ENCODE results near the gene PLA2G2C.

Gene PLA2G2C

DNA sequence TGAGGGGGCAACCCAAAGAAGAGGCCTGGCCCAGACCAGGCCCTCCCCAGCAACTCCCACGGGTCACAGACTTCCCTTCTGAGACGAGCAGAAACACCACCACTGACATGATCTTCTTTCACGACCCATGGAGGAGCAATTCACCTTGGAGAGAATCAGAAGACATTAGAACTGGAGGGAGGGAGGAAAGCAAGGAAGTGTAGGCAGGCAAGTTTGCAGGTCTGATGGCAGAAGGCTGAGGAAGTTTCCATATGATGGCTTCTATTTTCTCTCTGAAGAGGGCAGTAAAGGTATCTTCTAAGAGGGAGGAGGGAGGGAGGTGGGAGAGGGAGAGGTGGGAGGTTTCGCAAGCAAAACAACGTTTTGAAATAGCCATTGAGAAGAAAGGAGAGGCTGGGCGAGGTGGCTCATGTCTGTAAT, 1.8 kb downstream of the PLA2G2C start:
- no peak for DNase-seq (ENCODE audit: low read depth in 2 of 2)

DNA sequence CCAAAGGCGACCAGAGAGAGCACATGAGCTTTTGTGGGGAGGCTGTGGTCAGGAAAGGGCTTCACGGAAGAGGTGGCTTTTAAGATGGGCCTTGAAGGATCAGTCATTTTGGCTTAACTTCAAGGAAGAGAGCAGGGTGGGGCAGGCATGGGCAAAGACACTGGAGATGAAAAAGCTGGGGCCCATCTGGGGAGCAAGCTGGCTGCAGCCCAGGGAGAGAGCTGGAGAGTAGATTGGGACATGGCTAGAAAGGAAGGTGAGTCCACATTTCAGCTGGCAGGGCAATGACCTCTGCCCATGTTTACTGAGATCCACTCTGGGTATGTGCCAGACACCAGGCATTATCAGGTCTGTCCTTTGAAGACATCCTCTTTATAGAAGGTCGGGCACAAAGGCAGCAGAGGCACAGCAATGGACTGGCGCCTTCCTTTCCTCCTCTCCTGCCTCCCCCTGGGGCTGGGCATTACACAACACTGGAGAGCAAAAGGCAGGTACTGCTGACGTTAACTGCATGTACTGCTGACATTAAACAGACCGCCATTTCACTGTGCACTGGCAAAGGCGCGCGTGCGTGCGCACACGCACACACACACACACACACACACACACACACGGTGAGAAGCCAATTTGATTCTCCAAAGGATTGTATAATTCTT, 2.6 kb downstream of the PLA2G2C start:
- DNase-seq (ENCODE audit: low read depth in 2 of 2): no peak

DNA sequence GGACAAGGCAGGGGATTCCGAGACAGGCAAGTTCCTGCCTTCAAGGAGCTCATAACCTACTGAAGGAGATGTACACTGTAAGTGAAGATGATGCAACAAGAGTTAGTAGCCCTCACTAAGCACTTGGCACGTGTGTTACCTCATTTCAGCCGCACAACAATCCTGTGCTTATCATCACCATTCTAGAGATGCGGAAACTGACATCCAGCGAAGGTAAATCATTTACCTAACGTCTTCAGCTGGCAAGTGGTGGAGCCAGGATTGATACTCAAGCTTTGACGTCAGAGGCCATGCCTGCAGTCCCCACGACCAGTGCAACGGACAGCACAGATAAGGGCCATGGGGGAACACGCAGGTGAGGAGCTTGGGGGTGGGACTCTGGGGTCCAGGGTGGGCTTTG, 3.3 kb downstream of the PLA2G2C start:
- no peak for DNase-seq (ENCODE audit: low read depth in 2 of 2)

DNA sequence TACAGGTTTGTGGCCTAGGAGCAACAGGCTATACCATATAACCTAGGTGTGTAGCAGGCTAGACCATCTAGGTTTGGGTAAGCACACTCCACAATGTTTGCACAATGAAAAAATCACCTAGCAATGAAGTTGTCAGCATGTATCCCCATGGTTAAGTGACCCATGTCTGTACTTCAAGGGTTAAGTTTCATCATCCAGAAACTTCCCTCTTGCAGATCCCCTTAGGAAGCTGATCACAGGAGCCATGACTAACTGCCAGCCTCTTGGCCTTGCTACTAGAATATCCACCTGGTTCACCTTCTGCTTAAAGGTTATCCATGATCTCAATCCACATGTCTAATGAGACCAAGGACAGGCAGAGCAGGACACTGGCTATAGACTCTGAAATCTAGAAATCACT, 3.9 kb downstream of the PLA2G2C start:
- no peak for DNase-seq (ENCODE audit: low read depth in 2 of 2)

DNA sequence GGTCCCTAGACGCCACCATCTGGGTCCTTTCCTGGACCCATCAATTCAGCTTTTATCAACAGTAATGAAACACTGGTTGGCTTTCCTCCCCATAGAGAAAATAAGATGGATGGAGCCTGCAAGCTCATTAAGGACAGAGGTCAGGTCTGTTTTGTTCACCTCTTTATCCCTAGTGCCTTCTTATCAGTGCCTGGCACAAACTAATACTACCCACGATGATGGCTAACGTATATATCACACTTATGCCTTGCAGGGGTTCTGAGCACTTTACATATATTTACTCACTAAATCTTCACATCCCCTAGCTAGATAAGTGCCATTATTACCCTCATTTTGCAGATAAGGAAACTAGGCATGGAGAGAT, 5.5 kb downstream of the PLA2G2C start:
- DNase-seq (ENCODE audit: low read depth in 2 of 2): no peak

DNA sequence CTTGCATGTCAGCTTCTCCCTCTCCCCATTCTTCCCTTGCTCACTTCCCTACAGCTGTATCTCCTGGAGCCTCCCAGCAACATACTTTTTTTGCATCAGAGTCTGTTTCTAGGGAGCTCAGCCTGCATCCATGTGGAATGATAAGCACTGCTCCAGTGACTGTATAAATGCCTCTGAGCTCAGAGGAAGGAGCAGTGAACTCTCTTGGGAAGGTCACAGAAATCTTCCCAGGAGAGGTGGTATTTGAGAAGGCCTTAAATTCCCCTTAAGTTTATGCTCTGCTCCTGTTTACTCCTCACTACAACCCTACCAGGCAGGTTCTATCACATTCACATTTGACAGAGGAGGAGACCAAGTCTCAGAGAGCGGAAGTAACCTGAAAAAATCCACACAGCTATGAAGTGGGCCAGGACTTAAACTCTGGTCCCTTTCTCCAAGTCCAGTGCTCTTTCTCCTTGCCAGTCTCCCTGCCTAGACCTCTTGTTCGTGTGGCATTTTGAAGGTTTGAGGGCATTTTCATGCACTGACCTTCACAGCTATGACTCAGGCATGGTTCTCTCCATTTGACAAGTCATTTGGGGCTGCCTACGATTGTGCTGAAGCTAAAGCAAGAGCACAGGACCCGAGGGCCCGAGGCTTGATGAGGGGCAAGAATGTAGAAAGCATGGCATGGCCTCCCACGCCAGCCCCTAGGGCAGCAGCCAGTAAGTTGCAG, 6.0 kb downstream of the PLA2G2C start:
- DNase-seq (ENCODE audit: low read depth in 2 of 2): no peak

DNA sequence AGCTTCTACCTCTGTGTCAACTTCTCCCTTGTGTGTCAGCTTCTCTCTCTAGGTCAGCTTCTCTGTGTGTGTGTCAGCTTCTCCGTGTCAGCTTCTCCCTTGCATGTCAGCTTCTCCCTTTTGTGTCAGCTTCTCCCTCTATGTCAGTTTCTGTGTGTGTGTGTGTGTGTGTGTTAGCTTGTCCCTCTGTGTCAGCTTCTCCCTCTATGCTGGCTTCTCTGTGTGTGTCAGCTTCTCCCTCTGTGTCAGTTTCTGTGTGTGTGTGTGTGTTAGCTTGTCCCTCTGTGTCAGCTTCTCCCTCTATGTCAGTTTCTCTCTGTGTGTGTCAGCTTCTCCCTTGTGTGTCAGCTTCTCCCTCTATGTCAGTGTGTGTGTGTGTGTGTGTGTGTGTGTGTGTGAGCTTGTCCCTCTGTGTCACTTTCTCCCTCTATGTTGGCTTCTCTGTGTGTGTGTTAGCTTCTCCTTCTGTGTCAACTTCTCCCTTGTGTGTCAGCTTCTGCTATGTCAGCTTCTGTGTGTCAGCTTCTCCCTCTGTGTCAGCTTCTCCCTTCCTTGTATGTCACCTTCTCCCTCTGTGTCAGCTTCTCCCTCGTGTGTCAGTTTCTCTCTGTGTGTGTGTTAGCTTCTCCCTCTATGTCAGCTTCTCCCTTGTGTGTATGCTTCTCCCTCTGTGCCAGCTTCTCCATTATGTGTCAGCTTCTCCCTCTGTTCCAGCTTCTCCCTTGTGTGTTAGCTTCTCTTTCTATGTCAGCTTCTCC, 6.8 kb downstream of the PLA2G2C start:
- no peak for DNase-seq (ENCODE audit: low read depth in 2 of 2)

DNA sequence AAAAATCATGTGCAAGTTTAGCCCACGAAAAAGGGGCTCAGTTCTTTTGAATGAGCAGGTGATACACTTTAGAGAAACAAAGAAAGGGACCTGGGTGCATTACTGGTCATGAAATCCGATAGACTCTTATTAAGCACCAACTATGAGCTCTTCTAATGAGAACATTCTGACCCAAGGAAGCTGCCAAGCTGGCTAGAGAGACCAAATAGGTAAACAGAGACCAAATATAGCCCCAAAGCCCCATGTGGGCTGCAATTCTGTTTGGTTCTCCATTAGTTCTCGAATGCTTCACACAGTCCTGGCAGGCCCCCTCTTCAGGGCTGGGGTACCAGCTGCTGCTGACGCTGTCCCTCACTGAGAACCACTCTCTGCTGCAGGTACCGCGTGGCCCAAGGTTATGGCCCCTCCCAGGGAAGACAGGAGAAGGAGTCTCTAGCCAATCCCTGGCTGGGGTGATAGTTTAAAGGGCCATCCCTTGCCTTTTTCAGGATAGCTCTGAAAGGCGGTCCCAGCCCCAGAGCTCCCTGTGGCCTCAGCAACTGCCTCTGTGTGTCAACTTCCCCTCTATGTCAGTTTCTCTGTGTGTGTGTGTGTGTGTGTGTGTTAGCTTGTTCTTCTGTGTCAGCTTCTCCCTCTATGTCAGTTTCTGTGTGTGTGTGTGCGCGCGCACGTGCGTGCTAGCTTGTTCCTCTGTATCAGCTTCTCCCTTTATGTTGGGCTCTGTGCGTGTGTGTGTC, 7.5 kb downstream of the PLA2G2C start:
- DNase-seq (ENCODE audit: low read depth in 2 of 2): no peak

DNA sequence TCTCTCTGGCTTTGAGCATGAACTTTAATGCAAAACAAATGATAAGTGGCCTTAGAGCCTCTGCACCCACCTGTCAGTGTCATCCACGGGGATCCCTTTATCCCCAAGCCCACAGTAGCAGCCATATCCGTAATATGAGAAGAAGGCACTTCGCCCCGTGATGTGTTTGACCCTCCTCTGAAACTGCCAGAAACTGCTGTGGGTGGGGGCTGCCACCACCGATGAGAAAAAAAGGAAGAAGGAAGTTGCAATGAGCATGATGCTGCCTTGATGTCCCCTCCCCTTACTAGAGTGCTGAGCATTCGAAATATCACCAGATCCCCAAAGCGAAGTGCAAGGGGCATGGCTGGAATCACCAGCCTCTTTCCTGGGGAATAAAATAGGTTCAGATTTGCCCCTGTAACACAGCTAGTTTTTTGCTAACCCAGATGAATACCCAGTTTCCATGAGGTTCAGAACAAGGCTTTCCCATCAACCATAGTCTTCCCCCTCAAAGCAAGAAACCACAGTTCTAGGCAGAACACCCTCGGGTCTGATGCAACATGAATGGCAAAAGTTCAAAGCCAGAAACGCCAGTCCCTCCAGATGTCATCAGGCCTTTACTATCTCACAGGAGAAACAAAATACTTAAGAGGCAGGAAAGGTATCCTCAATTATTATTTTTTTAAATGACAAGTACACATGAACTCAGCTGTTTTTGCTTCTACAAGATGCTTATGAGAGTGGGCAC, 11.2 kb downstream of the PLA2G2C start:
- no peak for DNase-seq (ENCODE audit: low read depth in 2 of 2)

DNA sequence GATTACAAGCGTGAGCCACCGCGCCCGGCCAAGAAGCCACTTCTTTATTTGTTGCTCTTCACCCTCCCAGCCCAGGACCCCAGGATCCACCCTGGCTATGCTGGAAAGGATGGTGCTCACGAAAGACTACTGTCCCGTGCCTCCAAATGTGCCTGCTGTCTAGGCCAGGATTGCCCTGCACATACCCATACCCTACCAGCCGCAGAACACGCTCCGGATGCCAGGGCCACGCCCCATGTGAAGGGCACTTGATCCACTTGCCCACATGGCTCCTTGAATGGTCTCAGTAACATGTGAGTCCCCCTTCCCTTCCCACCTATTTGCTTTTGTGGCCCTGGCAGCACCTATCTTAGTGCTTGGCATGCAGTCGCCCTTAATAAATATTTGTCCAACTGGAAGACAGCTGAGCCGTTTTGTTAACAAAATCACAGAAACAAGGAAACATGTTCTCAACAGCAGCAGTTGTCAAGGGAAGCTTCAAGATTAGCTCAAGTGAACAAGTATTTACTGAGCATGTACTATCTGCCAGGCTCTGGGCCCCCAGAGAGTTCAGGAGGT, 14.2 kb downstream of the PLA2G2C start:
- DNase-seq (ENCODE audit: low read depth in 2 of 2): no peak

DNA sequence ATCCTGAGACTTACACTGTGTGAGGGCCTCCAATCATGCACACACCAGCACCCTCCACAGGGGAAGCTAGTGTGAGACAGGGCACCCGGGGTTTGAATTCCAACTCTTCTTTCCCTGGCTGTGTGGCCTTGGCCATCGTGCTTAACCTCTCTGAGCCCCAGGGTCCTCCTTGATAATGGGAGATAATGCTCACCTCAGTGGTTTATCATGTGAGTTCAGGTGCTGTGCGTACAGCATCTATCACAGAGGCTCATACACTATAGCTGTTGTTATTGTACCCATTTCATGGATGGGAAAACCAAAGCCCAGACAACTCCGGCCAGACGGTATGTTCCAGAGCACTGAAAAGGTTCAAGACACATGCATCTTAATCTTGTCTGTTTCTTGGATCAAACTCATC, 16.4 kb downstream of the PLA2G2C start:
- no peak for DNase-seq (ENCODE audit: low read depth in 2 of 2)

DNA sequence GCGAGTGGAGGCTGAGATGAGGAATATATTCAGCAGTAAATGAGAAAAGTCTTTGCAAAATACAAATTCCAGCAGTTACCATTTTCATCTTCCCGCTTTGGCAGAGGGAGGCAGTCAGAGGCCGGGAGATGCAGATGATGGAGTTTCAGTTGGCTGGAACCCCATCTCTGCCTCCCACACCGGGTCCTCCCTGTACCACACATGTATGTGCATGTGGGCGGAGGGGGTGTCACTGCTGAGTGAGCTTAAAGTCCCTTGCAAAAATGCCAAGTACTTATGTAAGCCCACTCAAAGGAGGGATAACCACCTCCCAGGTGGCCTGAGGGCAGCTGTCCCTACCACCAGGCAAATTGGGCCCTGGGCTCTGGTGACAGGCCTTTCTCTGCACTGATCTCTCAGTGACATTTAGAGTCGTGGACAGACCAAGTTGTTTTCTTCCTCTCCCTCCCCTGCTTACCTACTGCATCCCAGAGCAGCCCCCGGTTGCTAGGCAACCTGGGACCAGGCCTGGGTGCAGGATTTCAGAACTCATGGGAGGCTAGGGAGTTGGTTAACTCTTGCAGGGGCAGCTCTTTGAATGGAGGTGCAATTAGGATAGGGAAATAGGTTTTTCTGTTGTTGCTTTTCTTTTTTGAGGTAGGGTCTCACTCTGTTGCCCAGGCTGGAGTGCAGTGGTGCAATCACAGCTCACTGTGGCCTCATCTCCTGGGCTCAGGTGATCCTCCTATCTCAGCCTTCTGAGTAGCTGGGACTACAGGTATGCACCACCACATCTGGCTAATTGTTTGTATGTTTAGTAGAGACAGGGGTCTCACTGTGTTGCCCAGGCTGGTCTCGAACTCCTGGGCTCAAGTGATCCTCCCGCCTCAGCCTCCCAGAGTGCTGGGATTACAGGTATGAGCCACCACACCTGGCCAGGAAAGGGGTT, 17.5 kb downstream of the PLA2G2C start:
- DNase-seq (ENCODE audit: low read depth in 2 of 2): no peak

DNA sequence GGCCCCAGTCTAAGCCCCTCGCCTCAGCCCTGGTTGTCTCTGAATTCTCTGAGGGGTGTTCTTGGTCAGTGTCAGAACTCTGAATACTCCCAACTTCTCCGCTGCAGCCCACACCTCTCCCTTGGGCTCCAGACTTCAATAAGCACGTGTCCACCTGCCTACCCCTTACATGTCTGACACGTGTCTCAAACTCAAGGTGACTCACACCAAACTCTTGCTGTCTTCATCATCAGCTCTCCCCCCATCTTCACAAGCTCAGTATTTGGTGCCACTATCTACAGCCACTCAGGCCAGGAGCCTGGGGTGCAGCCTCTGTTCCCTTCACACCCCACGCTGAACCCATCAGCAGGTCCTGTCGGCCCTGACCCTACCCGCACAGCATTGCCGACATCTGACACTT, 19.2 kb downstream of the PLA2G2C start:
- DNase-seq (ENCODE audit: low read depth in 2 of 2): no peak

DNA sequence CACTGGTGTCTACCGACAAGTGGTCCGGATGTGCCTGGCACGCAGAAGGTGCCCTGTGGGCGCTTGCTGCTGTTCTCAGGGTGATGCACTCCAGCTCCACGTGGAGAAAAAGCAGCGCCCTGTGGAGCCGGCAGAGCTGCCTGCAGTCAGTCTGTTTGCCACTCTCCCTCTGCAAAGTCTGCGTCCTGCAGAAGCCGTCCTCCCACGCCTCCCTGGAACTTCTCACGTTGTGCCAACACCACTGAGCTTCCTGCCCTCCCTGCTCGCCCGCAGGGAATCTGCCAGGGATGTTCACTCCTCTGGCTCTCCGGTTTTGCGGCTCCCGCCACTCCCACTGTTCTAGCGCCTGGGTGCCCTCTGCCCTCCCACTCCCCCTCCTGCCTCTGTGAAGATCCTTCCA, 20.3 kb downstream of the PLA2G2C start:
- no peak for DNase-seq (ENCODE audit: low read depth in 2 of 2)

DNA sequence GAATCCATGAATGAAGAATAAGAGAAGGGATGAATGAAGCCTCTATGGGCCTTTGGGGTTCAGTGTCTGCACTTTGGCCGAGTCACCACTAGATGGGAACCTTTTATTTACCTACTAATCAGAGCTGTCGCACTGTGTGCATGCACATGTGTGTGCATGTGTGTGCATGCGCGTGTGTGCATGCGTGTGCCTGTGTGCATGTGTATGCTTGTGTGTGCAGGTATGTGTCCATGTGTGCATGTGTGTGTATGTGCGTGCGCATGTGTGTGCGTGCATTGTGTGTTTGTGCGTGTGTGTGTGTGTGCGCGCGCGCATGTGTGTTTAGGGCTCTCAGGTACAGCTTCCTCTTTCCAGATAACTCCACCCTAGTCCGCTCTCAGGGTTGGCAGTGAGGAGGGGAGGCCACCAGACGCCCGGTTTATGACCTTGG, 20.8 kb downstream of the PLA2G2C start:
- no peak for DNase-seq (ENCODE audit: low read depth in 2 of 2)

DNA sequence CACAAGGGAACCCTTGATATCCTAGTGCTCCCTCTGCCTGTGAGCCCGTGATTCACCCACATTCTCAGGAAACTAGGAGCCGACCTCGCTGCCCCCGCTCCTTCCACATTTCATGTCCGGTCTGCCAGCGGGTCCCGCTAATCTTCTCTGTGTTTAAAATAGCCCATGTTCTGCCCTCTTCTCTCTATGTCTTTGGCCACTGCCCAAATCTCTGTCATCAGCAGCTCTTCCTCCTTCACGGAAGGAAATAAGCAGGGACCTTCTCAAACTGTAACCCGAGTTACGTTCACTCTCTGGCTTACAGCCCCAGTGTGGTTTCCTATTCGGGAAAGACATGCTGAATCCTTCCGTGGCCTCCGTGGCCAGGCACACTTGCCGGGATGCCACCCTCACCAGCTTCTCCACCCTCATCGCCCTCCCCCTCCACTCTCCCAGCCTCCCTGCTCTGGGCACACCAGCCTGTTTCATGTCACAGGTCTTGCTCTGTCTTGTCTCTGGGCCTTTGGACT, 21.6 kb downstream of the PLA2G2C start:
- no peak for DNase-seq (ENCODE audit: low read depth in 2 of 2)

DNA sequence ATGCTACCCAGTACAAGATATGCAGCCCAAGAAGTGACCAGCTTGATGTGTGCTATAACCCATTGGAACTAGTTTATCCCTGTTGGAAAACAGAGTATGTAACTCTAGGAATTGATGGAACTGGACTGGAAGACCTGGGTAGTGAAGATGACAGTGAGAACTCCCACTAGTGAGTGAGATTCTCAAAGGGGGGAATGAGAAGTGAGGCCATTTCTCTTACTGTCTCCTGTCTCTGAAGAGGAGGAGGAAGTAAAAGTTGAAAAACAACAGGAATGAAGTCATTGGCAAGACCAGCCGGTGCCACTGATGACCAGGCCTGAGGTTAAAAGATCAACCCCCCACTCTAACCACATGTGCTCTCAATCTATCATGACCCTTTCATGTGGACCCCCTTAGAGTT, 26.3 kb downstream of the PLA2G2C start:
- no peak for DNase-seq (ENCODE audit: low read depth in 2 of 2)

DNA sequence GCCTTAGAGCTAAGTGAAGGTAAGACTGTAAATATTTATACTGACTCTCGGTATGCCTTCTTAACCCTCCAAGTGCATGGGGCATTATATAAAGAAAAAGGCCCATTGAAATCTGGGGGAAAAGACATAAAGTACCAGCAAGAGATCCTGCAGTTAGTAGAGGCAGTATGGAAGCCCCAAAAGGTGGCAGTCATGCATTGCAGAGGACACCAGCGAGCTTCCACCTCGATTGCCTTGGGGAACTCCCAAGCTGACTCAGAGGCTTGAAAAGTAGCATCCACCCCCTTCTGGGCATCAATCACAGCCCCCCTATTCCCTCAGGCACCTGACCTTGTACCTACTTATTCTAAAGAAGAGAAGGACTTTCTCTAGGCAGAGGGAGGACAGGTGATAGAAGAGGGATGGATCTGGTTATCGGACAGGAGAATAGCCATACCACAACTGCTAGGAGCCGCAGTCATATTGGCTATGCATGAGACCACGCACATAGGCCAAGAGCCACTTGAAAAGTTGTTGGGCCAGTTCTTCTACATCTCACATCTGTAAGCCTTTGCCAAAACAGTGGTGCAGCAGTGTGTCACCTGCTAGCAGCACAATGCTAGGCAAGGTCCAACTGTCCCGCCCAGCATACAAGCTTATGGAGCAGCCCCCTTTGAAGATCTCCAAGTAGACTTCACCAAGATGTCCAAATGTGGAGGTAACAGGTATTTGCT, 27.8 kb downstream of the PLA2G2C start:
- DNase-seq (ENCODE audit: low read depth in 2 of 2): no peak

DNA sequence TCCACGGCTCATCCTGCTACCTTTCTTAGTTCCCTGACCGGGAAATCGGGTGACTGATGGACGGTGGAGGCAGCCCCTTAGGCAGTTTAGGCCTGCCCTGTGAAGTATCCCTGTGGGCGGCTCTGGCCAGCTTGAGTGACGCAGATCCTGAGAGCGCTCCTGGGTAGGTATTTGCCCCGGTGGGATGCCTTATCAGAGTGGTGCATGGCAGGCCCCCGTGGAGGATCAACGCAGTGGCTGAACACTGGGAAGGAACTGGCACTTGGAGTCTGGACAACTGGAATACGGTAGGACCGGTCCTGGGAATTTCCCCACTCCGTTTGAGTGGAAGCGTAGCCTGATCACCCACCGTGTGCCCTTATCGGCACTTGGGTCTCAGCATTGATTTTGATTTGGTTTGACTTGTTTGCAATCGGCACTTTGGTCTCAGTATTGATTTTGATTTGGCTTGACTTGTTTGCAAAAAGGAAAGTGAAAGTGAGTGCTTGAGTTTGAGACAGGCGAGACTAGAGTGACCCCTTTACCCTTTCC, 32.0 kb downstream of the PLA2G2C start:
- DNase-seq (ENCODE audit: low read depth in 2 of 2): no peak

Measured in stimulated activated CD4-positive, alpha-beta T cell treated with anti-CD3 and anti-CD28 coated beads, Interleukin-1b, Interleukin-23, amount 100 ng/mL, for 4 hours (primary cell).